OCI-LY1 (cell line): ENCODE results near the gene ELL.
A peak's percentile ranks its signal among the peaks of the same experiment; 100 is the strongest.

Experiments used
- H2AFZ ChIP-seq: fragments of 200-600 bp; sonication (generic), shearing (Covaris generic); 2 replicates; pipeline ENCODE4 v1.6.0; 2014; ENCODE audit warnings: antibody characterized with exemption, mild to moderate bottlenecking, low read length
- H3F3A ChIP-seq: fragments of 200-600 bp; sonication (generic), shearing (Covaris generic); 2 replicates; pipeline ENCODE4 v1.6.0; 2014; ENCODE audit warnings: mild to moderate bottlenecking, antibody characterized with exemption, low read length, moderate library complexity; ENCODE audit not compliant: insufficient read depth
- H3K27ac ChIP-seq: fragments of 200-600 bp; sonication (generic); 2 replicates; pipeline ENCODE4 v1.5.1; 2014; ENCODE audit warnings: low read length, mixed run types, mild to moderate bottlenecking, low read depth; ENCODE audit not compliant: poor library complexity, severe bottlenecking
- H3K27me3 ChIP-seq: fragments of 200-600 bp; sonication (generic); 2 replicates; pipeline ENCODE4 v1.6.0; 2014; ENCODE audit warnings: antibody characterized with exemption, mild to moderate bottlenecking, low read length, moderate library complexity; ENCODE audit not compliant: insufficient read depth
- H3K36me3 ChIP-seq: fragments of 200-600 bp; sonication (generic); 2 replicates; pipeline ENCODE4 v1.6.1; 2014; ENCODE audit warnings: mild to moderate bottlenecking, antibody characterized with exemption, low read length, moderate library complexity, mixed read lengths; ENCODE audit not compliant: insufficient read depth
- H3K4me1 ChIP-seq: fragments of 200-600 bp; sonication (generic); 2 replicates; pipeline ENCODE4 v1.5.1; 2014; ENCODE audit warnings: mild to moderate bottlenecking, low read length, moderate library complexity; ENCODE audit not compliant: insufficient read depth, severe bottlenecking
- H3K4me2 ChIP-seq: fragments of 200-600 bp; sonication (generic), shearing (Covaris generic); 2 replicates; pipeline ENCODE4 v1.6.1; 2014; ENCODE audit warnings: low read length
- H3K4me3 ChIP-seq: fragments of 200-600 bp; sonication (generic); 2 replicates; pipeline ENCODE4 v1.5.1; 2014; ENCODE audit warnings: low read length, low read depth, mild to moderate bottlenecking, mixed read lengths; ENCODE audit not compliant: poor library complexity, severe bottlenecking
- H3K79me2 ChIP-seq: fragments of 200-600 bp; shearing (Covaris generic); 2 replicates; pipeline ENCODE4 v1.6.1; 2016; ENCODE audit warnings: mixed run types, low read length, mixed read lengths; ENCODE audit not compliant: insufficient read depth
- H3K9ac ChIP-seq: fragments of 200-600 bp; sonication (generic), shearing (Covaris generic); 2 replicates; pipeline ENCODE4 v1.6.1; 2014; ENCODE audit warnings: mild to moderate bottlenecking, low read length, mixed read lengths
- H3K9me2 ChIP-seq: fragments of 200-600 bp; sonication (generic), shearing (Covaris generic); 2 replicates; pipeline ENCODE4 v1.6.1; 2014; ENCODE audit warnings: low read depth, mild to moderate bottlenecking, low read length, mixed read lengths
- H3K9me3 ChIP-seq: fragments of 200-600 bp; shearing (Covaris generic); 2 replicates; pipeline ENCODE4 v1.6.1; 2014; ENCODE audit warnings: low read length, mixed read lengths
- H4K20me1 ChIP-seq: fragments of 200-600 bp; sonication (generic), shearing (Covaris generic); 2 replicates; pipeline ENCODE4 v1.6.0; 2016; ENCODE audit warnings: mild to moderate bottlenecking, low read length; ENCODE audit not compliant: insufficient read depth
- EZH2 ChIP-seq: fragments of 200-600 bp; sonication (generic), shearing (Covaris generic); IDR thresholded peaks from 2 replicates; pipeline ENCODE4 v1.8.0; 2017; ENCODE audit warnings: borderline replicate concordance, mixed run types, mild to moderate bottlenecking, antibody characterized with exemption, low read length, moderate library complexity, mixed read lengths
- TF ChIP-seq, protein P1 (sequence below): fragments of 200-600 bp; sonication (generic), shearing (Covaris generic); IDR thresholded peaks from 2 replicates; pipeline ENCODE4 v1.5.1; 2017; ENCODE audit warnings: mild to moderate bottlenecking, antibody characterized with exemption, low read length, moderate library complexity, mixed read lengths

ELL gene

DNA sequence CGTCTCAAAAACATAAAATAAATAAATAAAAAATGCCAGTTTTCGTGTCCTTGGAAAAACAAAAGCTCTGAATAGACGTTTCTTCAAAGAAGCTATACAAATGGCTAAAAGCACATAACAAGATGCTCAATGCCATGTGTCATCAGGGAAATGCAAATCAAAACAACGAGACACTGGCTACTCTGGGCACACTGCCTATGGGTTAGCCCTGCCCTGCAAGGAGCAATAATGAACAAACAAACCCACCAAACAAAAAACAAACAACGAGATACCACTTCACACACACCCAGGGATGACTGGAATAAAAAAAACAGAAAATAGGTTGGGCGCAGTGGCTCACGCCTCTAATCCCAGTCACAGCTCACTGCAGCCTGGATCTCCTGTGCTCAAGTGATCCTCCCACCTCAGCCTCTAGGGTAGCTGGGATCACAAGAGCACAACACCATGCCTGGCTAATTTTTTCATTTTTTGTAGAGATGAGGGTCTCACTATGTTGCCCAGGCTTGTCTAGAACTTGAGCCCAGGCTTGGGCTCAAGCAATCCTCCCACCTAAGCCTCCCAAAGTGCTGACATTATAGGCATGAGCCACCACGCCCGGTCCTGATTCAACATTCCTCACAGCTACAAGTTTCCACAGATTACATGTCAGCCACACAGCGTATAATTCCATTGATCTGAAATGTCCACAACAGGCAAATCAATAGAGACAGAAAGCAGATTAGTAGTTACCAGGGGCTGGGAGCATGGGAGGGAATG is 68.4 kb downstream of the ELL start:
- no peaks in the 10 kb centered on the region for H4K20me1 ChIP-seq
- H3F3A ChIP-seq, result no peaks in the 10 kb centered on the region
- H3K9me2 ChIP-seq, result no peaks in the 10 kb centered on the region
- H3K36me3 ChIP-seq, result peaks cover 25% of the 10 kb centered on the region
- no peaks in the 10 kb centered on the region for H3K79me2 ChIP-seq
- no peak overlapping the region for H2AFZ ChIP-seq
- H3K9me3 ChIP-seq, result no peaks in the 10 kb centered on the region
- no peaks in the 10 kb centered on the region for H3K27me3 ChIP-seq
- no peak overlapping the region for H3K4me3 ChIP-seq
- TF ChIP-seq, protein P1, sequence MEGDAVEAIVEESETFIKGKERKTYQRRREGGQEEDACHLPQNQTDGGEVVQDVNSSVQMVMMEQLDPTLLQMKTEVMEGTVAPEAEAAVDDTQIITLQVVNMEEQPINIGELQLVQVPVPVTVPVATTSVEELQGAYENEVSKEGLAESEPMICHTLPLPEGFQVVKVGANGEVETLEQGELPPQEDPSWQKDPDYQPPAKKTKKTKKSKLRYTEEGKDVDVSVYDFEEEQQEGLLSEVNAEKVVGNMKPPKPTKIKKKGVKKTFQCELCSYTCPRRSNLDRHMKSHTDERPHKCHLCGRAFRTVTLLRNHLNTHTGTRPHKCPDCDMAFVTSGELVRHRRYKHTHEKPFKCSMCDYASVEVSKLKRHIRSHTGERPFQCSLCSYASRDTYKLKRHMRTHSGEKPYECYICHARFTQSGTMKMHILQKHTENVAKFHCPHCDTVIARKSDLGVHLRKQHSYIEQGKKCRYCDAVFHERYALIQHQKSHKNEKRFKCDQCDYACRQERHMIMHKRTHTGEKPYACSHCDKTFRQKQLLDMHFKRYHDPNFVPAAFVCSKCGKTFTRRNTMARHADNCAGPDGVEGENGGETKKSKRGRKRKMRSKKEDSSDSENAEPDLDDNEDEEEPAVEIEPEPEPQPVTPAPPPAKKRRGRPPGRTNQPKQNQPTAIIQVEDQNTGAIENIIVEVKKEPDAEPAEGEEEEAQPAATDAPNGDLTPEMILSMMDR, result no peak
- no peak for TF ChIP-seq EZH2
- H3K4me1 ChIP-seq, result no peaks in the 10 kb centered on the region
- H3K9ac ChIP-seq, result no peak overlapping the region
- H3K4me2 ChIP-seq, result no peak overlapping the region
- H3K27ac ChIP-seq, result no peak overlapping the region

DNA sequence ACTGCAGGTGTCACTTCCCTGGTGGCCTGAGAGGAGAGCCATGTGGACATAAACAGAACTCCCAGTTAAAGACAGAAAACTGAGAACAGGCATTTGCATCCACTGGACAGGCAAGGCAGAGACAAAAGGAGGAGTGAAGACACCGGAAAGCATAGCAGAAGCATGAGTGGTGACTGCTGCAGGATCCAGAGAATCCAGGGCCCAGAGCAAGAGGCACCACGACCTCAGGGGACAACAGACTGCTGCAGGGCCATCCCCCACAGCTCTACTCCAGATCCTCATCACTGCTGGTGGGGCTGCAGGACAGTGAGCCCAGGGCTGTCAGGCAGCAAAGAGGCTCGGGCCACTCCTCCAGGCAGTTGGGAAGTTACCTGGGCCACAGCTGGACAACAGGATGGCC is 69.5 kb downstream of the ELL start:
- H2AFZ ChIP-seq, result no peak overlapping the region
- TF ChIP-seq, protein P1, result no peak
- TF ChIP-seq EZH2, result no peak
- no peaks in the 10 kb centered on the region for H3F3A ChIP-seq
- no peak overlapping the region for H3K4me3 ChIP-seq
- H3K79me2 ChIP-seq, result no peaks in the 10 kb centered on the region
- H3K4me1 ChIP-seq, result no peaks in the 10 kb centered on the region
- H3K9me2 ChIP-seq, result no peaks in the 10 kb centered on the region
- H3K9me3 ChIP-seq, result no peaks in the 10 kb centered on the region
- no peak overlapping the region for H3K9ac ChIP-seq
- H3K36me3 ChIP-seq, result peaks cover 15% of the 10 kb centered on the region
- H3K4me2 ChIP-seq, result no peak overlapping the region
- H4K20me1 ChIP-seq, result no peaks in the 10 kb centered on the region
- H3K27ac ChIP-seq, result no peak overlapping the region
- no peaks in the 10 kb centered on the region for H3K27me3 ChIP-seq

DNA sequence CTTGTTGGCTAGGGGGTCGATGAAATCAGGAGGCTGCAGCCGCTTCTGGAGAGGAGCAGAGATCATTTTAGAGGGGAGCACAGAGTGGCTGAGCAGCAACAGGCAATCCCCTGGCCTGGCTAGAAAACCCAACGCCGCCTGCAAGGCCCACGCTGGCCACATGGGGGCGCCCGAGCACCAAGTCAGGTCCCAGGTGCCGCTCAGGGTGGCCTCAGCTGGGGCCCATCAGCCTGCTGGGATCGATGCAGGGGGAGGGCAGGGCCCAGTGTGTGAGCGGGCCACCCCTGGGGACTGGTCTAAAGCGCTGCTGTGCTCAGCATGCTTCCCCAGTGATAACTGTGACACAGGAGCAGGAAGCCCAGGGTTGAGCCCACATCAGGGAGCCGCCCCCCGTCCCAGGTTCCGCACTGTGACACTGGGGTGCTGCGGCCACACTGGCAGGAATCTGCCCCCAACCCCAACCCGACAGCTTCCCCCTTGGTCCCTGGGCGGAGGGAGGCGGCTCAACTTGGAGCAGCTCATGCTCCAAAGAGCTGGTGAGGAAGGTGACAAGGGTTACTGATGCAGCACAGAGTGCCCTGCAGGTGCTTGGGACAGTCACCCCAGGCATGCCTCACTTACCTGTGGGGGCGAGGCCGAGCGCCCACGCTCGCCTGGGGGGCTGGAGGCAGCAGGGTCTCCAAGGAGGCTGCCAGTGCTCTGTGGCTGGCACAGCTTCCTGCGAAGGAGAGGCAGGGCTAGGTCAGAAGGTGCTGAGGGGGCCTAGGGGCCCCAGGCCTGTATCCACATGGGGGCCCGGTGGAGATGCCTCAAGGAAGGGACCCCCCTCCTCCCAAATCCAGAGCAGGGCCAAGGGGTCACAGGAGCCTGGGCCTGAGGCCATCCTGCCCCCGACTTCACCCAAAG is 70.7 kb downstream of the ELL start:
- no peak overlapping the region for H3K27ac ChIP-seq
- H3K4me1 ChIP-seq, result no peaks in the 10 kb centered on the region
- H3K4me2 ChIP-seq, result no peak overlapping the region
- H3K36me3 ChIP-seq, result peaks cover 19% of the 10 kb centered on the region
- no peaks in the 10 kb centered on the region for H3K27me3 ChIP-seq
- no peaks in the 10 kb centered on the region for H3F3A ChIP-seq
- no peaks in the 10 kb centered on the region for H3K9me2 ChIP-seq
- no peaks in the 10 kb centered on the region for H4K20me1 ChIP-seq
- no peak for TF ChIP-seq EZH2
- TF ChIP-seq, protein P1, result peak; percentile 97
- H3K9me3 ChIP-seq, result no peaks in the 10 kb centered on the region
- H3K4me3 ChIP-seq, result no peak overlapping the region
- H3K79me2 ChIP-seq, result no peaks in the 10 kb centered on the region
- no peak overlapping the region for H3K9ac ChIP-seq
- no peak overlapping the region for H2AFZ ChIP-seq
